Astrocyte of the hippocampus (primary cell): ENCODE measurements around the gene PDE3B.
"Not testable (repeated sequence)": the region's sequence is repeated elsewhere in the genome, so short reads cannot be mapped to it uniquely, and the experiment has no call there.

ENCODE experiments used
- DNase-seq: peaks from one replicate; pipeline ENCODE4 v3.0.0; 2011; ENCODE audit warnings: low read depth, low spot score

The PDE3B gene

DNA sequence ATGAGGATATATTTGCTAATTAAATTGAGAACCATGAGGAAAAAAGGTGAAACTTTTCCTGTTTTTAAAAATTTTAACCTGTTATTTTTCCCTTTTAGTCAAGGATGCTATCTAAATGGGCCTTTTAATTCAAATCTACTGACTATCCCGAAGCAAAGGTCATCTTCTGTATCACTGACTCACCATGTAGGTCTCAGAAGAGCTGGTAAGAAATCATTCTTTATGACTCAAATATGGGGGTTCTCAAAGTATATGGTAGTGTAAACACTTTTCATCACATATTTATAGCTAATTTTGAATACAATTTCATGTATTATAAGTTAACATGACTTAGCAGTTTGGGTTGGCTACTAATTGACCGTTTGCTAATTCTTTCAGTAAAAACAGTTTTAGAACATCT is 160.2 kb downstream of the PDE3B start:
- DNase-seq = no peak

- no peak for DNase-seq
These were observed 165.9 kb downstream of the PDE3B start for GRCh38 chr11:14809466-14809865.

DNA sequence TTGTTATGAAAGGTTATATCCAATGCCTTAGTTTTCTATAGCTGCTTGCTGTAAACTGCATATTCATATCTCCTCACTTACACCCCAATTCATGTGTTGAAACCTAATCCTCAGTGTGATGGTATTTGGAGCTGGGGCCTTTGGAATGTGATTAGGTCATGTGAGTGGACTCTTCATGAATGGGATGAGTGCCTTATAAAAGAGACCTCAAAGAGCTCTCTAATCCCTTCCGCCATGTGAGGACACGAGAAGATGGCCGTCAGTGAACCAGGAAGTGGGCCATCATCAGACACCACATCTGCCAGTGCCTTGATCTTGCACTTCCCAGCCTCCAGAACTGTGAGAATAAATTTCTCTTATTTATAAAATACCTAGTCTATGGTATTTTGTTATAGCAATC is 169.2 kb downstream of the PDE3B start:
- no peak for DNase-seq

GRCh38 chr11:14813516-14813915 is 169.9 kb downstream of the PDE3B start:
- no peak for DNase-seq

GRCh38 chr11:14818779-14819178 is 175.2 kb downstream of the PDE3B start:
- no peak for DNase-seq

DNA sequence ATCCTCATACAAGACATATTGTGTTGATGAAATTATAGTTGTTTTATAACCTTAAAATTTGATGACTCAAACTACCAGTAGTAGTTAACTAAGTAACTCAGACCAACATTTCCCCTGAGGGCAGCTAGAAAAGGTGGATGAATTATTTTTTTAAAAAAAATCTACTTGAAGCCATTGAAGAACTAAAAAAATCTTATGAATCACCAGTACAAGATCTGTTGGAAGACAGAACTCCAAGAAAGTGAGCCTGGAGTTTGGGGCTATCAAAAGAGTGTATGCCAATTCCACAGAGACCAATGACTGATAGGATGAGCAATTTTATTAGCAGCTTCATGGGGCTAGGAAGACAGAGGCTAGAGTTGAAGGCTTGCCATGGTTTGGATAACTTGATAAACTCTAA is 176.0 kb downstream of the PDE3B start:
- DNase-seq = no peak

GRCh38 chr11:14821031-14821430 is 177.4 kb downstream of the PDE3B start:
- no peak for DNase-seq

DNA sequence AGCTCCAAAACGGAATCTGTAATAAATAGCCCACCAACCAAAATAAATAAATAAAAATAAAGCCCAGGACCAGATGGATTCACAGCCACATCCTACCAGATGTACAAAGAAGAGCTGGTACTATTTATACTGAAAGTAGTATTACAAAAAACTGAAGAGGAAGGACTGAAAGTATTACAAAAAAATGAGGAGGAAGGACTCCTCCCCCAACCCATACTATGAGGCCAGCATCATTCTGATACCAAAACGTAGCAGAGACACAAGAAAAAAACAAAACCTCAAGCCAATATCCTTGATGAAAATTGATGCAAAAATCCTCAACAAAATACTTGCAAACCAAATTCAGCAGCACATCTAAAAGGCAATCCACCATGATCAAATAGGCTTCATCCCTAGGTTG is 183.0 kb downstream of the PDE3B start:
- no peak for DNase-seq

DNA sequence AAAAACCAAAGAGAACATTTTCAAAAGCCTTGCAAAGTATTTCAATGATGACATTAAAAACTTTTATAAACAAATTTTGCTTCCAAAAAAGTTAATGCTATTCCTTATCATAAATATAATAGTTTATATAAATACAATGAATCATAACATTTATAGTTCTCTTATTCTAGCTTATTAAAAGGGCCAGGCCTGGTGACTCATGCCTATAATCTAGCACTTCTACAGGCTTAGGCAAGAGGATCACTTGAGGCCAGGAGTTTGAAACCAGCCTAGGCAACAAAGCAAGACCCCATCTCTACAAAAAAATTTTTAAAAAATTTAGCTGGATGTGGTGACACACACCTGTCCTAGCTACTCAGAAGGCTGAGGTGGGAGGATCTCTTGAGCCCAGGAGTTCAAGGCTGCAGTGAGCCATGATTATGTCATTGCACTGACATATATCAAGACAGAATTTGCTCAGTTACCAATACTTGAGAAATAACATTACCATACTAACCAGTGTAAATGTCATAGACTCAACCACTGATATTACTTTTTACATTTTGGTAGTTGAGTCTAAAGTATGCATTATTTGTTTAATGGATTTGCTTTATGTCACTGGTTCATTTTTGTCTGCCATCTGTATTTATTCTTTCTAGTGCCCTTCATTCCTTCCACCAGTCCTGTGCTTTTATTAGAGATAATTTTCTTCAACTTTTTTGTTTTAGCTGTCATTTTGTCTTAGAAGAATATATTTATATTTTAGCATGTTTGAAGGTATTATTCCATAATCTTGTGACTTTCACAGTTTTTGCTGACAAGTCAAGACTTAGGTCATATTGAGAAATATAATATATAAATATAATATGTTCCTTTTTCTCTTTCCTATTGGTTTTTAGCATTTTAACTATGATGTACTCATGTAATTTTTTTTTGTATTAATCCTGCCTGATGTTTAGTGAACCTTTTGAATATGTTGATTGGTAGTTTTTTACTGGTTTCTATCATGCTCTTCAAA is 192.2 kb downstream of the PDE3B start:
- no peak for DNase-seq

- no peak for DNase-seq
These were observed 198.4 kb downstream of the PDE3B start for GRCh38 chr11:14842002-14842401.

DNA sequence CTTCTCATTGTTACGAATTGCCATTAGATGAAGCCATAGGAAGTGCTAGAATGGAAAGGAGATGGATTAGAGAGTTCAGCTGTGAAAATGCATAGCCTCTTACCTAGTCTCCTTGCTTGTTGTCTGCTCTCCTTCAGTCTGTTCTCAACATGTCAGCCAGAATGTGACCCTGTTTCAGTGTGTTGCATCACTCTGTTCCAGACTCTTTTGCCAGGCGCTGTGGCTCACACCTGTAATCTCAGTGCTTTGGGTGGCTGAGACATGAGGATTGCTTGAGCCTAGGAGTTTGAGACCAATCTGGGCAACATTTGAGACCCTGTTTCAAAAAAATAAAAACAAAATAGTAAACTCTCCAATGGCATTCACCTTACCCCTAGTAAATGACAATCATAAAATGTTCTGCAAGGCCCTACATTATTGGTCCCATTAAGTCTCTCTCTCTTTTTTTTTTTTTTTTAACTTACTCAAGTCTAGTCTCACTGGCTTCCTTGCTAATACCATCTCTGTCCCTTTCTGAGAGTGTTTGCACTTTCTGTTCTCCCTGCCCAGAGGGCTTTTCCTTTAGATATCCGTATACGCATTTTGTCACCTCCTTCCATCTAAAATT is 209.1 kb downstream of the PDE3B start:
- no peak for DNase-seq

DNA sequence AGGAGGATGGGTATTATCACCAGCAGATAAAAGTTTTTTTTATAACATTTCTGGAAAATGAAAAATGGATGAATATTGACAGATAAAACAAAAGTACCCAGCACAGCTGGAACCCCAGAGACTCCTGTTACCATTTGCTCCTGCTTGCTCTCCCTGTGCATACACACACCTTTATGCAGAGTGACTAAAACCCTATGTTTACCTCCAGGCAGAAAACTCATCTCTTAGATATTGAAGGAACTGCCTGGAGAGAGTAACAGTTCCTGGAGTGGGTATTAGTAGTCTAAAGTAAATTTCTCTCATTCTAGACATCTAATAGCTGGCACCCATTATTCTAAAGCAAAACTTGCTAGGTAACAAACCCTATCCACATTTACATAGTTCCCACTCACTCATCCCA is 210.5 kb downstream of the PDE3B start:
- DNase-seq = no peak

- DNase-seq = no peak
These were observed 212.3 kb downstream of the PDE3B start for GRCh38 chr11:14855890-14856289.

DNA sequence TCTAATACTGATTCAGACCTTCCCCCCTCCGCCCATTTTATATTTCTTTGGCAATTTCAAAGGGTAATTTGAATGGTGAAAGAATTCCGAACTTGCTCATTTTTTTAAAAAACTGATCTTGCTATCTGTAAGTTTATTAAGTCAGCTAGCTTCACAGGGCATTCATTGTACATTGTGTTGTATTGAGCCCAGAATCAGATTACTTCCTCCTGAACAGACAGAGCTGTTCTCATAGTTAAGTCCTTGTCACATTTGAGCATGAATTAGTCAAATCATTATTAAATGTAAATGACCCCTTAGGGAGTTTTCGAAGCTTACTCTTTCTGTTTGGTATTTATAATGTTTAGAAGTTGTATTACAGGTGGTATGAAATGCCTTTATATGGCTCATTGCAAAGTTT is 214.0 kb downstream of the PDE3B start:
- no peak for DNase-seq

- DNase-seq = no peak
These were observed 214.8 kb downstream of the PDE3B start for GRCh38 chr11:14858404-14858803.

DNA sequence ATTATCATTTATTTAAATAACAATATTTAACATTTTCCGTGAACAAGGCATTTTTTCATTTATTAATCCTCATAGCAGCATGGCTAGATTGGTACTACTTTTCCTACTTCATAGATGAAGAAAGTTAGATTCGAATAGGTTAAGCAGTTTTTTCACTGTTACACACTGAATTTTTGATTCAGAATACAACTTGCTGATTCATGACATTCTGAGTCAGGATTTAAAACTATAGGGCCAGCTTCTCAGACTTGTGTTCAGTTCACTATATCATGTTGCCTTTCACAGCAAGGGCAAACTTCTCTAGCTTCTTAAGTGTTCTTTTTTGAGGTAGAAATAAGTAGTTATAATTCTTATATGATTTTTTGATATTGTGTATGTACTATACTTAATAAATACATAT is 216.9 kb downstream of the PDE3B start:
- no peak for DNase-seq

- DNase-seq = no peak
These were observed 218.1 kb downstream of the PDE3B start for GRCh38 chr11:14861680-14862079.

DNA sequence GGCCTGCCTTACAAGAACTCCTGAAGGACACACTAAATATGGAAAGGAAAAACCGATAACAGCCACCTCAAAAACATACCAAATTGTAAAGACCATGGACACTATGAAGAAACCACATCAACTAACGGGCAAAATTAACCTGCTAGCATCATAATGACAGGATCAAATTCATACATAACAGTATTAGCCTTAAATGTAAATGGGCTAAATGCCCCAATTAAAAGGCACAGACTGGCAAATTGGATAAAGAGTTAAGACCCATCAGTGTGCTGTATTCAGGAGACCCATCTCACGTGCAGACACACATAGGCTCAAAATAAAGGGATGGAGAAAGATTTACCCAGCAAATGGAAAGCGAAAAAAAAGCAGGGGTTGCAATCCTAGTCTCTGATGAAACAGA is 220.2 kb downstream of the PDE3B start:
- DNase-seq = not testable (repeated sequence)

- DNase-seq = no peak
These were observed 228.4 kb downstream of the PDE3B start for GRCh38 chr11:14872032-14872431.

DNA sequence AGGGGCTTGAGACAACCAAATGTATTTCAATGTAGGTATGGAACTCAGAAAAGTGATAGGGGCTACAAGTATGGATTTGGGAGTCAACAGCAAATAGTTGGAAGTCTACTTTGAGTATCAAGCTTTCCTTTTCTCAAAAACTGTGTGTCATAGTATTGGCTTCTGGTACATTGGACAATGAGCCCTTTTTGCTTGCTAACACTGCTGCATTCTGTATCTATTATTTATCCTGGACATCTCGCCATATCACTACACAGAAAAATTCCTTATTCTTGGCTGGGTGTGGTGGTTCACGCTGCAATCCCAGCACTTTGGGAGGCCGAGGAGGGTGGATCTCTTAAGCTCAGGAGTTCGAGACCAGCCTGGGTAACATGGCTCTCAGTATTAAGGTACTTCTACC is 230.0 kb downstream of the PDE3B start:
- no peak for DNase-seq

GRCh38 chr11:14875163-14875562 is 231.6 kb downstream of the PDE3B start:
- DNase-seq = no peak

GRCh38 chr11:14881576-14882193 is 238.1 kb downstream of the PDE3B start:
- DNase-seq = no peak

DNA sequence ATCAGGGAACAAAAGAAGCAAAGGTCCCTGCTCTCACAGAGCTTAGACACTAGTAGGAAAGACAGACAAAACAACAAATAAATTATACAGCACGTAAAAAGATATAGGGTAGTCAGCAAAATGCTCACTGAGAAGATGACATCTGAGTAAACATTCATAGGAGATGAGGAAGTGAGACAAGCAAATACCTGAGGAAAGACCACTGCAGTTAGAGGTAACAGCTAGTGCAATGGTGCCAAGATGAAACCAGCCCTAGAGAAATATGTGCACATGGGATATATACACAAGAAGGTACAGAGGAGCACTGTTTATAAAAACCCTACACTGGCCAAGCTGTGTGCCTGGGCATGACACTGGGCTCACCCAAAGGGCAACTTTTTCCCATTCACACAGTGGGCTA is 238.6 kb downstream of the PDE3B start:
- no peak for DNase-seq
